Parathyroid adenoma (tissue), 2 donors: Measurements from ENCODE around the gene SPRY1.
A peak's percentile ranks its signal among the peaks of the same experiment; 100 is the strongest.

Experiments
- H2AFZ ChIP-seq: fragments of 300-600 bp; sonication (generic); one replicate; pipeline ENCODE4 v1.7.0; 2017; ENCODE audit warnings: antibody characterized with exemption, mild to moderate bottlenecking
- H3K27ac ChIP-seq: fragments of 300-600 bp; sonication (generic); one replicate; pipeline ENCODE4 v1.7.0; 2017
- H3K27me3 ChIP-seq: fragments of 300-600 bp; sonication (generic); one replicate; pipeline ENCODE4 v1.7.0; 2017; ENCODE audit warnings: low read length; ENCODE audit not compliant: control insufficient read depth, insufficient read depth
- H3K36me3 ChIP-seq: fragments of 300-600 bp; sonication (generic); one replicate; pipeline ENCODE4 v1.7.0; 2017; ENCODE audit warnings: low read length; ENCODE audit not compliant: control insufficient read depth, insufficient read depth
- H3K4me1 ChIP-seq: fragments of 300-600 bp; sonication (generic); one replicate; pipeline ENCODE4 v1.7.0; 2017; ENCODE audit warnings: control low read depth
- H3K4me2 ChIP-seq: fragments of 300-600 bp; sonication (generic); one replicate; pipeline ENCODE4 v1.7.0; 2017; ENCODE audit warnings: low read length
- H3K4me3 ChIP-seq: fragments of 300-600 bp; sonication (generic); one replicate; pipeline ENCODE4 v1.7.0; 2017; ENCODE audit warnings: low read depth, low read length
- H3K79me2 ChIP-seq: fragments of 300-600 bp; sonication (generic); one replicate; pipeline ENCODE4 v1.7.0; 2017; ENCODE audit warnings: control low read depth
- H3K9ac ChIP-seq: fragments of 300-600 bp; sonication (generic); one replicate; pipeline ENCODE4 v1.7.0; 2017; ENCODE audit warnings: mild to moderate bottlenecking
- H3K9me3 ChIP-seq: fragments of 300-600 bp; sonication (generic); one replicate; pipeline ENCODE4 v1.7.0; 2017; ENCODE audit warnings: low read length; ENCODE audit not compliant: control insufficient read depth
- TF ChIP-seq, protein P1 (sequence below): fragments of 300-600 bp; sonication (generic); IDR thresholded peaks from one replicate; pipeline ENCODE4 v1.7.0; 2017; ENCODE audit warnings: antibody characterized with exemption, mild to moderate bottlenecking
- donor health status: primary hyperparathyroidism.

SPRY1 gene

DNA sequence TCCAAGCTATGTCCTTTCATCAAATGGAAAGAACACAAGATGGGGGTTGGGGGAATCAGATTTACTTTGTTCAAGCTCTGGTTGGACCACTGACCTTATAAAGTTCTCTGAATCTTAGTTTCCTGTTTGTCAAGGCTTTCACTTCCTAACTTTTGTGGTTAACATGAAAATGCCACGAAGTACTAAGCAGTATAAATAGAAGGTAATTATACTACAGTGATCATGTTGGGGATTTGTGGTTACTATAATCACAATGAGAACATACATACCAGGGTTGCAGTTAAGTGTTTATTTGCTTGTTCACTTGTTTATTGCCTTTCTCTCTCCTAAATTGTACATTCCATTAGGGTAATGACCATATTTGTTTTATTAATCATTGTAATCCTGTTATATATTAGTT lies 53.2 kb downstream of the SPRY1 start:
- H3K27ac ChIP-seq = no peak overlapping the region
- H3K36me3 ChIP-seq = no peaks in the 10 kb centered on the region
- H3K79me2 ChIP-seq = no peaks in the 10 kb centered on the region
- no peak overlapping the region for H3K4me2 ChIP-seq
- H3K9me3 ChIP-seq = no peaks in the 10 kb centered on the region
- H3K4me3 ChIP-seq = no peak overlapping the region
- TF ChIP-seq, protein P1, sequence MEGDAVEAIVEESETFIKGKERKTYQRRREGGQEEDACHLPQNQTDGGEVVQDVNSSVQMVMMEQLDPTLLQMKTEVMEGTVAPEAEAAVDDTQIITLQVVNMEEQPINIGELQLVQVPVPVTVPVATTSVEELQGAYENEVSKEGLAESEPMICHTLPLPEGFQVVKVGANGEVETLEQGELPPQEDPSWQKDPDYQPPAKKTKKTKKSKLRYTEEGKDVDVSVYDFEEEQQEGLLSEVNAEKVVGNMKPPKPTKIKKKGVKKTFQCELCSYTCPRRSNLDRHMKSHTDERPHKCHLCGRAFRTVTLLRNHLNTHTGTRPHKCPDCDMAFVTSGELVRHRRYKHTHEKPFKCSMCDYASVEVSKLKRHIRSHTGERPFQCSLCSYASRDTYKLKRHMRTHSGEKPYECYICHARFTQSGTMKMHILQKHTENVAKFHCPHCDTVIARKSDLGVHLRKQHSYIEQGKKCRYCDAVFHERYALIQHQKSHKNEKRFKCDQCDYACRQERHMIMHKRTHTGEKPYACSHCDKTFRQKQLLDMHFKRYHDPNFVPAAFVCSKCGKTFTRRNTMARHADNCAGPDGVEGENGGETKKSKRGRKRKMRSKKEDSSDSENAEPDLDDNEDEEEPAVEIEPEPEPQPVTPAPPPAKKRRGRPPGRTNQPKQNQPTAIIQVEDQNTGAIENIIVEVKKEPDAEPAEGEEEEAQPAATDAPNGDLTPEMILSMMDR = no peak
- H3K27me3 ChIP-seq = no peaks in the 10 kb centered on the region
- H2AFZ ChIP-seq = no peak overlapping the region
- no peak overlapping the region for H3K9ac ChIP-seq
- peaks cover 3% of the 10 kb centered on the region for H3K4me1 ChIP-seq

- H3K9me3 ChIP-seq = no peaks in the 10 kb centered on the region
- H3K9ac ChIP-seq = no peak overlapping the region
- no peaks in the 10 kb centered on the region for H3K79me2 ChIP-seq
- H3K27ac ChIP-seq = no peak overlapping the region
- H3K27me3 ChIP-seq = no peaks in the 10 kb centered on the region
- no peak overlapping the region for H3K4me3 ChIP-seq
- H2AFZ ChIP-seq = no peak overlapping the region
- H3K4me2 ChIP-seq = no peak overlapping the region
- TF ChIP-seq, protein P1 = no peak
- H3K36me3 ChIP-seq = no peaks in the 10 kb centered on the region
- peaks cover 3% of the 10 kb centered on the region for H3K4me1 ChIP-seq
Observed at GRCh38 chr4:123450393-123450792, 53.8 kb downstream of the SPRY1 start.

GRCh38 chr4:123452616-123453015 lies 56.0 kb downstream of the SPRY1 start:
- Histone ChIP-seq H3K27ac (no peak overlapping the region), H3K79me2 (no peaks in the 10 kb centered on the region), H3K4me1 (peaks cover 3% of the 10 kb centered on the region)

DNA sequence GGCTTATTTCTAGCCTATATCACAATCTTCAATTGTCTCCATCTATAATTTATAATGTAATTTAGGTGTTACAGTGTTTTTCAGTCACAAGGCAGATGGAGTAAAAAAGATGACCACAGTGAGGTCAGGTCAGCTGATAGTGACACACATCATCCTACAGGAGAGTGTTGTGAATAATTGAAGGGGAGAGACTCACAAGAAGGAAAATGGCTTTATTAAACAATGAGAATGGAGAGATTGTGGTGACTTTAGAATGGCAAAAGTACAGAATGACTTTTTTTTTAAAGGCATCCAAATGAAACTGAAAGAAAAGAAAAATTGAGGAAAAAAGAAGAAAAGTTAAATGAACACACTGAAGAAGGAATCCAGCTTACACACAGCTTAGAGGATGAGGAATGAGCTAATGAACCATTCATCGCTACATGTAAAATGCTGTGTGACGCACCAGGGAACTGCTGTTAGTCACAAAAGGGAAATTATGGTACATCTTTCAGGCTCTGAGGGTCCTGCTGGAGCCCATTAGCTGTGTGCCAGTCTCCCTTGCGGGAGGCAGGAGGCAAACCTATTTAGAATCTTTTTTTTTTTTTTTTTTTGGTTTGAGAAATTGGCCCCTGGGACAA lies 56.6 kb downstream of the SPRY1 start:
- H3K4me3 ChIP-seq = no peak overlapping the region
- TF ChIP-seq, protein P1 = no peak
- H3K79me2 ChIP-seq = no peaks in the 10 kb centered on the region
- H3K4me1 ChIP-seq = peaks cover 3% of the 10 kb centered on the region
- H3K9me3 ChIP-seq = no peaks in the 10 kb centered on the region
- H3K27me3 ChIP-seq = no peaks in the 10 kb centered on the region
- H3K36me3 ChIP-seq = no peaks in the 10 kb centered on the region
- peak overlapping the region; percentile 9 for H3K4me2 ChIP-seq
- no peak overlapping the region for H3K9ac ChIP-seq
- no peak overlapping the region for H2AFZ ChIP-seq
- H3K27ac ChIP-seq = no peak overlapping the region

More at GRCh38 chr4:123452616-123453015, 56.0 kb downstream of the SPRY1 start:
- no peaks in the 10 kb centered on the region for H3K27me3 ChIP-seq
- TF ChIP-seq, protein P1 = no peak
- H3K9me3 ChIP-seq = no peaks in the 10 kb centered on the region
- H3K36me3 ChIP-seq = no peaks in the 10 kb centered on the region
- peak overlapping the region; percentile 9 for H3K4me2 ChIP-seq
- no peak overlapping the region for H3K4me3 ChIP-seq
- H3K9ac ChIP-seq = no peak overlapping the region
- no peak overlapping the region for H2AFZ ChIP-seq
